HFFc6 (cell line): ENCODE measurements around the gene KCNIP3. TPM values are rescaled to one million over a fixed set of nuclear protein-coding genes. Genes with fewer than 3 reads are reported as not detected.
"Not testable (repeated sequence)": the region's sequence is repeated elsewhere in the genome, so short reads cannot be mapped to it uniquely, and the experiment has no call there.

ENCODE experiments used
- DNase-seq: peaks from one replicate; pipeline ENCODE4 v3.0.0-alpha.2; 2018
- H3K27ac Mint-ChIP-seq: 2 replicates; pipeline ENCODE4 v1.8.0; 2020; ENCODE audit warnings: mild to moderate bottlenecking, mixed read lengths
- H3K27me3 Mint-ChIP-seq: 2 replicates; pipeline ENCODE4 v1.8.0; 2021; ENCODE audit warnings: mild to moderate bottlenecking, moderate library complexity, mixed read lengths; ENCODE audit not compliant: insufficient read depth
- H3K36me3 Mint-ChIP-seq: 2 replicates; pipeline ENCODE4 v1.8.0; 2021; ENCODE audit warnings: low read depth, mixed read lengths
- H3K4me1 Mint-ChIP-seq: 2 replicates; pipeline ENCODE4 v1.8.0; 2020; ENCODE audit warnings: low read depth, mixed read lengths
- H3K4me3 Mint-ChIP-seq: 2 replicates; pipeline ENCODE4 v1.8.0; 2020; ENCODE audit warnings: mild to moderate bottlenecking, moderate library complexity, mixed read lengths
- H3K9me3 Mint-ChIP-seq: 2 replicates; pipeline ENCODE4 v1.8.0; 2020; ENCODE audit warnings: mild to moderate bottlenecking, mixed read lengths
- total RNA-seq, 6 experiments: library from RNA; stranded (reverse); fragmentation: NEBNext Ultra II Directional; extraction: Animal tissue kit (Norgen Biotek cat#: 25700); gene quantifications; 2 replicates in 1 of 6; 3 replicates in 5 of 6; pipeline ENCODE4 v1.2.3, GENCODE V29; 2021
- TF ChIP-seq, protein P1 (sequence below): fragments of 200-600 bp; sonication (generic); IDR thresholded peaks from 2 replicates; pipeline ENCODE4 v1.5.0; 2021; ENCODE audit warnings: antibody characterized with exemption, mild to moderate bottlenecking

KCNIP3 gene
- total RNA-seq, 6 experiments from 2014 or later = 0.56 to 2.4 (median 0.67) TPM

DNA sequence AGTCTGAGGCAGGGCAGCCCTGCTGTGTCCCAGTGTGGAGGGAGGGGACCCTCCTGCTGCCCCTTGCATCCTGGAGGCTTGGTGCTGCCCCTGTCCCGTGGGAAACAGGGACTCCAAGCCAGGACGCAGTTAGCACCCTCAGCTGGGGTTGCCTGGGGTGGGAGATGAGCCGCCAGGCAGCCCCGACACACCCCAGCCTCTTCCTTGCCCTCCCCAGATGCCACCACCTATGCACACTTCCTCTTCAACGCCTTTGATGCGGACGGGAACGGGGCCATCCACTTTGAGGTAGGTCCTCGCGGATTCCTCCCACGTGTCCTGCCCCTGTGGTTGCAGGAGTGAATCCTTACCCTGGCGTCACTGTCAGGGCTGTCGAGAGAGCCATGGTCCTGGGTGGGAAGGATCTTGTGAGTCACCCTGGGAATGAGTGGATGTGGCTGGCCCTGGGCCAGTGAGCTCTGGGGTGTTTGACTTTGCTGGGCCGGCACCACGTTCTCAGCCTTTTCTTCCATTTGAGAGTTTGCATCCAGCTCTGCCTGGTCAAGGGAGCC is 77.8 kb downstream of the KCNIP3 start:
- Mint-ChIP-seq H3K27ac (no peak overlapping the region), H3K4me3 (no peak overlapping the region), H3K4me1 (no peaks in the 10 kb centered on the region), H3K9me3 (no peaks in the 10 kb centered on the region), H3K27me3 (peaks cover 10% of the 10 kb centered on the region), H3K36me3 (no peaks in the 10 kb centered on the region)
- DNase-seq = no peak
- TF ChIP-seq, protein P1, sequence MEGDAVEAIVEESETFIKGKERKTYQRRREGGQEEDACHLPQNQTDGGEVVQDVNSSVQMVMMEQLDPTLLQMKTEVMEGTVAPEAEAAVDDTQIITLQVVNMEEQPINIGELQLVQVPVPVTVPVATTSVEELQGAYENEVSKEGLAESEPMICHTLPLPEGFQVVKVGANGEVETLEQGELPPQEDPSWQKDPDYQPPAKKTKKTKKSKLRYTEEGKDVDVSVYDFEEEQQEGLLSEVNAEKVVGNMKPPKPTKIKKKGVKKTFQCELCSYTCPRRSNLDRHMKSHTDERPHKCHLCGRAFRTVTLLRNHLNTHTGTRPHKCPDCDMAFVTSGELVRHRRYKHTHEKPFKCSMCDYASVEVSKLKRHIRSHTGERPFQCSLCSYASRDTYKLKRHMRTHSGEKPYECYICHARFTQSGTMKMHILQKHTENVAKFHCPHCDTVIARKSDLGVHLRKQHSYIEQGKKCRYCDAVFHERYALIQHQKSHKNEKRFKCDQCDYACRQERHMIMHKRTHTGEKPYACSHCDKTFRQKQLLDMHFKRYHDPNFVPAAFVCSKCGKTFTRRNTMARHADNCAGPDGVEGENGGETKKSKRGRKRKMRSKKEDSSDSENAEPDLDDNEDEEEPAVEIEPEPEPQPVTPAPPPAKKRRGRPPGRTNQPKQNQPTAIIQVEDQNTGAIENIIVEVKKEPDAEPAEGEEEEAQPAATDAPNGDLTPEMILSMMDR = no peak

DNA sequence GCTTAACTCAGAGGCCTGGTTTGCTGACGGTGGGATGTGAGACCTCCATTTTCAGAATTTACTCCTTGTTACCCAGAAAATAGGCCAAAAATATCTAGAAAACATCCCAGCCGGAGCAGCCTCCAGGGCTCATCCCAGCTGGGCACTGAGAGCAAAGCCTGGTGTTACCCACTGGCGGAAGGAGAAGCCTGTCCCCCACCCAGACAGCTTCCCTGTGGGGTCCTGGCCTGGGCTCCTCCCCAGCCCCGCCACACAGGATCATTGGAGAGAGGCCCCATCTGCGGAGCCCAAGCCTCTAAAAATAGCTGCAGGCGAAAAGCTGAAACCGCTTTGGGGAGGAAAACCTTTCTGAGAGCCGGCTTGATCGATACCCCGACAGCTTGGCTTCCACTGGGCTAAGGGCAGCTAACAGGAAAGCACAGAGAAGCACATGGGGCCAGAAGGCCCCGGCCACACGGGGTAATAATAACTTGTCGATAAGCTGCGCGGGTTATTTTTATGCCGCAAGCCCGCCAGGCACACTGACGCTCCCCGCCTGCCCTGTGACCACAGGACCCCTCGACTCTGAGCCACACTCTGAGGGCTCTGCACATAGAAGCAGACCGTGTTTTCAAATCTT is 78.5 kb downstream of the KCNIP3 start:
- no peak overlapping the region for H3K27ac Mint-ChIP-seq
- TF ChIP-seq, protein P1 = no peak
- no peaks in the 10 kb centered on the region for H3K9me3 Mint-ChIP-seq
- H3K4me1 Mint-ChIP-seq = no peaks in the 10 kb centered on the region
- no peak for DNase-seq
- H3K4me3 Mint-ChIP-seq = no peak overlapping the region
- peaks cover 9% of the 10 kb centered on the region for H3K27me3 Mint-ChIP-seq
- no peaks in the 10 kb centered on the region for H3K36me3 Mint-ChIP-seq

DNA sequence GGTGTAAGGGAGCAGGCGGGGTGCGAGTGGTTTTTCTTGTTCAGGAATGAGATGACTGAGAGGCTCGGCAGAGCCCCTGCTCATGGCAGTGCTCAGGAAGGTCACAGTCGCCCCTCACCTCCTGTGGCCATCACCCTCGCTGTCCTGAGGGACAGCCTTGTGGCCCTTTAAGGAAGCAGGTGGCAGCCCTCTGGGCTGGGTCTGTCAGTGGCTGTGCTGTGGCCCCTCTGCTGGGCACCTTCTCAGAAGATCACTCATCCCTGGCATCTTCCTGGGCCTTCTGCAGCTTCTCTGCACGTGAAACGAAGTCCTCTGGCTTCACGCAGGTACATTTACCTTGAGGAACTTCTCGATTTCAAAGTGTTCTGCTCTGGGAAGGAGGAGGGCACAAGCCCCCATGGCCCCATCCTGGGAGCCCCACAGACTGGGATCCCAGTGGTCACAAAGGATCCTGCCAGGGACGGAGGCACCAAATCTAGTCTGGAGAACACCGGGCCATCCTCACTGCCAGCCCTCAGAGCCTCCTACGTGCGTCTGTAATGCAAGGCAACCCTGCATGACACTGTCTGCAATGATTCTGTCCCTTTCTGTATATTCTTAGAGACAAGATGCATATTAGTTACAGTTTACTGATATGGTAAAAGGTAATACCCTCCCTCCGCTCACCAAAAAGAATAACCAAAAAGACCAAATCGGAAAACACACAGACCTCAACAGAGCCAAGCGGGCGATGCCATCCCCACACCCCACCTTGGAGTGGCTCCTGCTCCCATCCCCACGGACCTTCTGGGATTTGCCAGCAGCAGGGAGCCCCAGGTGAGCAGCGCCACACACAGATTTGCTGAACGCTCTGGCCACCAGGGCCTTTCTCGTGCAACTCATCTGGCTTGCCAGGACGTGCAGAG is 79.4 kb downstream of the KCNIP3 start:
- H3K36me3 Mint-ChIP-seq = no peaks in the 10 kb centered on the region
- H3K4me1 Mint-ChIP-seq = no peaks in the 10 kb centered on the region
- no peak for DNase-seq
- TF ChIP-seq, protein P1 = no peak
- no peaks in the 10 kb centered on the region for H3K9me3 Mint-ChIP-seq
- H3K27ac Mint-ChIP-seq = no peak overlapping the region
- H3K4me3 Mint-ChIP-seq = no peak overlapping the region
- H3K27me3 Mint-ChIP-seq = peaks cover 16% of the 10 kb centered on the region

DNA sequence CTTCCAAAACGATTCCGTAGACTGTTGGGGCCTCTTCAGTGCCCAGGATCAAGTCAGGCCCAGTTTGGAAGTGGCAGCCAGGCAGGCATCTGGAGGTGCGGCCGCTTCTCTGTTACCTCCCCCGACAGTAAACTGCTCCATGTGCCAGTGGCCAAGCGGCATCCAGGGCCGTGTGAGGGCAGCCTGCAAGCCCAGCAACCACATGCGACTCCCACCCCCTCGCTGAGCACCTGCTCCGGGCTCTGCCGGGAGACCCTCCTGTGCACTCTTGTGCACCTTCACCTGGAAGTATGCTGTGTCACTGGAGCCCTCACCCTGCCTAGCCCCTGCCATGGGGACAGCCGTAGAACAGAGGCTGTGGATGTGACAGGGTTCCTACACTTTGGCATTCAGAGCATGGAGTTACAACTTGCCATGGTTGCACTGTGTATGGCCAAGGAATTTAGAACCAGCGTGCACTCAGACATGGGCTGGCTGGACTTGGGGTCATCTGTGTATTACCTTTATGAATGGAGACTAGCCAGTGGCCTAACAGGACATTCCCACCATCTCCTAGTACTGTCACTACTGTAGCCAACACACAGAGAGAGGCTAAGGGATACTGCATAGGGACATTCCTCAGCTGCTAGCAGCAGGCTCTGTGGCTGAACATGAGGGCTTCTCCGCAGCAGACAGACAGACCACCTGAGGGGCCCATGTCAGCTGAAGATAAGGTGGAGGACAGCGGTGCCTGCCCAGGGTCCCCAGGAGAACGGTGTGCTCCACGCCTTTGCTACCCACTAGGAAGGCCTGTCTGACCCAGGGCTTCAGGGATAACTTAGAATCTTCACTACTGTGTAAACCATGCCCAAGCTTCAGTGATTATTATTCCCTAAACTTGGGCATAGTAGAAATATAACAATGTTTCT is 80.3 kb downstream of the KCNIP3 start:
- TF ChIP-seq, protein P1 = no peak
- Mint-ChIP-seq H3K27me3 (peaks cover 15% of the 10 kb centered on the region), H3K27ac (no peak overlapping the region), H3K4me3 (no peak overlapping the region), H3K9me3 (no peaks in the 10 kb centered on the region), H3K36me3 (no peaks in the 10 kb centered on the region), H3K4me1 (no peaks in the 10 kb centered on the region)
- DNase-seq = no peak

DNA sequence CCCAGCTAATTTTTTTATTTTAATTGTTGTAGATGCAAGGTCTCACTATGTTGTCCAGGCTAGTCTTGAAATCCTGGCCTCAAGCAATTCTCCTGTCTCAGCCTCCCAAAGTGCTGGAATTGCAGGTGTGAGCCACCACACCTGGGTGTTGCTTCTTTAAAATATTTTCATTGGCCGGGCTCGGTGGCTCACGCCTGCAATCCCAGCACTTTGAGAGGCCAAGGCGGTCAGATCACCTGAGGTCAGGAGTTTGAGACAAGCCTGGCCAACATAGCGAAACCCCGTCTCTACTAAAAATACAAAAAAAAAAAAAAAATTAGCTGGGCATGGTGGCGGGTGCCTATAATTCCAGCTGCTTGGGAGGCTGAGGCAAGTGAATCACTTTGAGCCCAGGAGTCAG is 81.1 kb downstream of the KCNIP3 start:
- not testable (repeated sequence) for H3K27ac Mint-ChIP-seq, H3K36me3 Mint-ChIP-seq

More for the DNA sequence above, 81.1 kb downstream of the KCNIP3 start:
- not testable (repeated sequence) for H3K4me1 Mint-ChIP-seq, H3K4me3 Mint-ChIP-seq, H3K9me3 Mint-ChIP-seq, DNase-seq
- H3K27me3 Mint-ChIP-seq = peaks cover 15% of the 10 kb centered on the region
